HG02763 (cell line): Measurements from ENCODE around the gene PPP2R3B.
"Not testable (repeated sequence)": the region's sequence is repeated elsewhere in the genome, so short reads cannot be mapped to it uniquely, and the experiment has no call there.

ENCODE experiments used
- ATAC-seq: cut with Tn5 transposase; IDR thresholded peaks from one replicate; pipeline ENCODE4 v1.9.1; 2021; ENCODE audit warnings: mild to moderate bottlenecking, moderate library complexity; ENCODE audit not compliant: unreplicated experiment

Gene PPP2R3B

GRCh38 chrX:353566-354535 lies 32.9 kb downstream of the PPP2R3B start:
- ATAC-seq, result no peak

GRCh38 chrX:352582-353314 lies 34.0 kb downstream of the PPP2R3B start:
- no peak for ATAC-seq

- no peak for ATAC-seq
These were observed 34.5 kb downstream of the PPP2R3B start for GRCh38 chrX:352181-352580.

- ATAC-seq, result no peak
These were observed 35.0 kb downstream of the PPP2R3B start for GRCh38 chrX:351736-352135.

GRCh38 chrX:351324-351641 lies 35.4 kb downstream of the PPP2R3B start:
- not testable (repeated sequence) for ATAC-seq

GRCh38 chrX:350534-351323 lies 36.0 kb downstream of the PPP2R3B start:
- no peak for ATAC-seq

- ATAC-seq, result no peak
These were observed 36.6 kb downstream of the PPP2R3B start for GRCh38 chrX:350148-350533.

GRCh38 chrX:349702-350101 lies 37.0 kb downstream of the PPP2R3B start:
- ATAC-seq, result no peak

- ATAC-seq, result no peak
These were observed 37.5 kb downstream of the PPP2R3B start for GRCh38 chrX:349196-349595.

- ATAC-seq, result no peak
These were observed 38.1 kb downstream of the PPP2R3B start for GRCh38 chrX:348461-349117.

GRCh38 chrX:347351-348117 lies 39.2 kb downstream of the PPP2R3B start:
- no peak for ATAC-seq

- no peak for ATAC-seq
These were observed 40.5 kb downstream of the PPP2R3B start for GRCh38 chrX:346034-346813.

- no peak for ATAC-seq
These were observed 41.4 kb downstream of the PPP2R3B start for GRCh38 chrX:345020-345925.

GRCh38 chrX:344371-344901 lies 42.3 kb downstream of the PPP2R3B start:
- ATAC-seq, result no peak

GRCh38 chrX:341541-342101 lies 45.1 kb downstream of the PPP2R3B start:
- ATAC-seq, result no peak

- ATAC-seq, result no peak
These were observed 45.9 kb downstream of the PPP2R3B start for GRCh38 chrX:340641-341423.

- ATAC-seq, result no peak
These were observed 46.6 kb downstream of the PPP2R3B start for GRCh38 chrX:340121-340520.
